HG02588 (cell line): Measurements from ENCODE around the gene PALS2.

Experiments used
- ATAC-seq: cut with Tn5 transposase; IDR thresholded peaks from one replicate; pipeline ENCODE4 v1.9.1; 2021; ENCODE audit warnings: mild to moderate bottlenecking, moderate library complexity; ENCODE audit not compliant: unreplicated experiment

PALS2 gene

GRCh38 chr7:24572997-24573553 lies at the start of gene PALS2:
Gene PALS2, plus strand, starts transcription at chr7:24573452. Its CDS starts 50,216 bp downstream, at chr7:24623668.
- ATAC-seq, result peak; percentile 54

- no peak for ATAC-seq
Measured at GRCh38 chr7:24531255-24531654, 42.0 kb upstream of the PALS2 start.

- ATAC-seq, result no peak
Measured at GRCh38 chr7:24536682-24537081, 36.6 kb upstream of the PALS2 start.

- no peak for ATAC-seq
Measured at GRCh38 chr7:24540956-24541355, 32.3 kb upstream of the PALS2 start.

- no peak for ATAC-seq
Measured at GRCh38 chr7:24545215-24545614, 28.0 kb upstream of the PALS2 start.

- ATAC-seq, result no peak
Measured at GRCh38 chr7:24548390-24548789, 24.9 kb upstream of the PALS2 start.

- no peak for ATAC-seq
Measured at GRCh38 chr7:24549991-24550390, 23.3 kb upstream of the PALS2 start.

GRCh38 chr7:24555184-24555583 lies 18.1 kb upstream of the PALS2 start:
- no peak for ATAC-seq

GRCh38 chr7:24555719-24556118 lies 17.5 kb upstream of the PALS2 start:
- ATAC-seq, result no peak

GRCh38 chr7:24560772-24561171 lies 12.5 kb upstream of the PALS2 start:
- no peak for ATAC-seq

GRCh38 chr7:24566274-24566673 lies 7.0 kb upstream of the PALS2 start:
- ATAC-seq, result no peak

GRCh38 chr7:24570983-24571382 lies 2.3 kb upstream of the PALS2 start:
- ATAC-seq, result no peak

- ATAC-seq, result no peak
Measured at GRCh38 chr7:24572016-24572392, 1.2 kb upstream of the PALS2 start.

- ATAC-seq, result no peak
Measured at GRCh38 chr7:24572393-24572996, 757 bp upstream of the PALS2 start.

- ATAC-seq, result peak; percentile 36
Measured at GRCh38 chr7:24573554-24574338, 494 bp downstream of the PALS2 start.

- no peak for ATAC-seq
Measured at GRCh38 chr7:24574386-24574785, 1.1 kb downstream of the PALS2 start.

GRCh38 chr7:24574950-24575349 lies 1.7 kb downstream of the PALS2 start:
- ATAC-seq, result no peak

GRCh38 chr7:24576171-24577025 lies 3.1 kb downstream of the PALS2 start:
- ATAC-seq, result no peak

- no peak for ATAC-seq
Measured at GRCh38 chr7:24578052-24578451, 4.8 kb downstream of the PALS2 start.

- no peak for ATAC-seq
Measured at GRCh38 chr7:24580283-24580946, 7.2 kb downstream of the PALS2 start.

- ATAC-seq, result no peak
Measured at GRCh38 chr7:24582166-24582565, 8.9 kb downstream of the PALS2 start.
